GM19025 (cell line): Measurements from ENCODE around the gene CIBAR2.
"Not testable (repeated sequence)": the region's sequence is repeated elsewhere in the genome, so short reads cannot be mapped to it uniquely, and the experiment has no call there.

Source experiments
- ATAC-seq: cut with Tn5 transposase; IDR thresholded peaks from one replicate; pipeline ENCODE4 v1.9.1; 2021; ENCODE audit warnings: mild to moderate bottlenecking, low read depth, moderate library complexity; ENCODE audit not compliant: unreplicated experiment

CIBAR2 gene

GRCh38 chr16:85067426-85067825 is 44.8 kb downstream of the CIBAR2 start:
- ATAC-seq = no peak

GRCh38 chr16:85067024-85067423 is 45.2 kb downstream of the CIBAR2 start:
- no peak for ATAC-seq

- ATAC-seq = no peak
These were observed 45.9 kb downstream of the CIBAR2 start for GRCh38 chr16:85066346-85066885.

- no peak for ATAC-seq
These were observed 47.2 kb downstream of the CIBAR2 start for GRCh38 chr16:85065099-85065498.

GRCh38 chr16:85064186-85064585 is 48.1 kb downstream of the CIBAR2 start:
- ATAC-seq = no peak

GRCh38 chr16:85062845-85063244 is 49.4 kb downstream of the CIBAR2 start:
- no peak for ATAC-seq

- ATAC-seq = no peak
These were observed 49.9 kb downstream of the CIBAR2 start for GRCh38 chr16:85062323-85062722.

- ATAC-seq = no peak
These were observed 50.7 kb downstream of the CIBAR2 start for GRCh38 chr16:85061566-85061965.

- no peak for ATAC-seq
These were observed 53.4 kb downstream of the CIBAR2 start for GRCh38 chr16:85058909-85059308.

GRCh38 chr16:85057948-85058347 is 54.3 kb downstream of the CIBAR2 start:
- no peak for ATAC-seq

- no peak for ATAC-seq
These were observed 54.9 kb downstream of the CIBAR2 start for GRCh38 chr16:85057212-85057889.

- no peak for ATAC-seq
These were observed 56.0 kb downstream of the CIBAR2 start for GRCh38 chr16:85056211-85056748.

- peak; percentile 67 for ATAC-seq
These were observed 56.6 kb downstream of the CIBAR2 start for GRCh38 chr16:85055493-85056210.

- no peak for ATAC-seq
These were observed 57.3 kb downstream of the CIBAR2 start for GRCh38 chr16:85054948-85055492.

- not testable (repeated sequence) for ATAC-seq
These were observed 58.0 kb downstream of the CIBAR2 start for GRCh38 chr16:85054321-85054720.

GRCh38 chr16:85052536-85052935 is 59.7 kb downstream of the CIBAR2 start:
- no peak for ATAC-seq

GRCh38 chr16:85051683-85052082 is 60.6 kb downstream of the CIBAR2 start:
- no peak for ATAC-seq

- ATAC-seq = no peak
These were observed 61.1 kb downstream of the CIBAR2 start for GRCh38 chr16:85051067-85051581.

GRCh38 chr16:85049706-85050305 is 62.5 kb downstream of the CIBAR2 start:
- ATAC-seq = no peak

GRCh38 chr16:85048921-85049562 is 63.2 kb downstream of the CIBAR2 start:
- no peak for ATAC-seq
